ENCODE results near the gene TBC1D2. TPM values are rescaled to one million over a fixed set of nuclear protein-coding genes. Genes with fewer than 3 reads are reported as not detected.

The TBC1D2 gene
- total RNA-seq, 1 donor from 2014 or later, result 4.8 TPM

DNA sequence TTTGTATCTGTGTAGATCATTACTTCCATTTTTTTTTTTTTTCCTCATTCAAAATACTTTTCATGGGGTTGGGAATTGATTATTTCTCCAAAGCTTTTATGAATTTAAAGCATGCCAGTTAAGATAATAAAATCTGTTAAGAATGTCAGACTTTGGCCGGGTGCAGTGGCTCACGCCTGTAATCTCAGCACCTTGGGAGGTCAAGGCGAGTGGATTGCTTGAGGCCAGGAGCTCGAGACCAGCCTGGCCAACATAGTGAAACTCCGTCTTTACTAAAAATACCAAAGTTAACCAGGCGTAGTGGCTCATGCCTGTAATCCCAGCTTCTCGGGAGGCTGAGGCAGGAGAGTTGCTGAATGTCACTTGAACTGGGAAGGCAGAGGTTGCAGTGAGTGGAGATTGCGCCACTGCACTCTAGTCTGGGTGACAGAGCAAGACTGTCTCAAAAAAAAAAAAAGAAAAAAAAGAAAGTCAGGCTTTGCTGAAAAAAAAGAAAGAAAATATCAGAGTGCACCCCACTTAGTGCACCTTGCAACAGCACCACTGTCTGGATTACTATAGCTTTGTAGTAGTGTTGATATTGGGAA lies 18.5 kb downstream of the TBC1D2 start:
- DNase-seq, result no peak

- DNase-seq, result no peak
Observed at GRCh38 chr9:98235126-98235525, 20.3 kb downstream of the TBC1D2 start.

GRCh38 chr9:98234245-98234825 lies 21.1 kb downstream of the TBC1D2 start:
- DNase-seq, result no peak

DNA sequence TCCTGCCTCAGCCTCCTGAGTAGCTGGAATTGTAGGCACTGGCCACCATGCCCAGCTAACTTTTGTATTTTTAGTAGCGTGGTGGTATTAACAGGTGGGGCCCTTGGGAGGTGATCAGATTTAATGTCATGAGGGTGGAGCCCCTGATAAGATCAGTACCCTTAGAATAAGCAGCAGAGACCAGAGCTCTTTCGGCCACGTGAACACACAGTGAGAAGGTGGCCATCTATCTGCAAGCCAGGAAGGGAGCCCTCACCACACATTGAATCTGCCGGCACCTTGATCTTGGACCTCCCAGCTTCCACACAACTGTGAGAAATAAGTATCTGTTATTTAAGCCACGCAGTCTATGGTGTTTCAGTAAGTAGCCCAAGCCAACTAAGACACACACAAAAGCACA lies 22.5 kb downstream of the TBC1D2 start:
- no peak for DNase-seq

- DNase-seq, result peak; percentile 69
Observed at GRCh38 chr9:98231770-98232478, 23.5 kb downstream of the TBC1D2 start.

GRCh38 chr9:98230789-98231188 lies 24.7 kb downstream of the TBC1D2 start:
- DNase-seq, result no peak

GRCh38 chr9:98230304-98230703 lies 25.1 kb downstream of the TBC1D2 start:
- no peak for DNase-seq

GRCh38 chr9:98229620-98230019 lies 25.8 kb downstream of the TBC1D2 start:
- DNase-seq, result no peak

DNA sequence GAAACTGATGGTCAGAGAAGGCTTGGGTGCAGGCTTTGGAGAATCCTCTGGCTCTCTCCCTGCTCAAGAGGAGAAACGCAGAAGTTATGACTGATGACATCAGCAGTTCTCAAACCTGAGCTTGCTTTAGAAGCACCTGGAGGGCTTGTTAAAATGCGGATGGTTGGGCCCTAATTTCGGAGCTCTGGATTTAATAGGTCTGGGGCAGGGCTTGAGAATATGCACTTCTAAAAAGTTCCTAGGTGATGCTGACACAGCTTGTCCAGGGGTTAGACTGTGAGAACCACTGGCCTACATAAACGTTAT lies 26.4 kb downstream of the TBC1D2 start:
- DNase-seq, result no peak

- no peak for DNase-seq
Observed at GRCh38 chr9:98228392-98229089, 26.9 kb downstream of the TBC1D2 start.

DNA sequence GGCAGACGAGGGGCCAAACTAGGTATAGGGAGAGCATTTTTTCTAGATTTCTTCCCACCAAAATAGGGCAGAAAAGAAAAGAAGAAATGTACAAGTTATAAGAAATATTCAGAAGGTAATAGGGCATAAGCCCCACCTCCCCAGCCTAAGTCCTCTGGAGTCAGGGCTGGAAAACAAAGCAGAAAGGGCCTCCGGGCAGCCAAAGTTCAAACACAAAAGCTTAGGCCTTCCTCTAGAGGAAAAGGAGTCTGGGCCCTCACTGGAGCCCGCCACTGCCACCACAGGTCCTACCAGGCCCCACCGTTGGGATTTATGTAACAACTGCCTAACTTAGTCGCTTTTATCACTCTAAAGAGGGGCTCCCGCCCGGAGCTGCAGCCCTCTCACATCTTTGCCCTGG lies 27.6 kb downstream of the TBC1D2 start:
- DNase-seq, result no peak

DNA sequence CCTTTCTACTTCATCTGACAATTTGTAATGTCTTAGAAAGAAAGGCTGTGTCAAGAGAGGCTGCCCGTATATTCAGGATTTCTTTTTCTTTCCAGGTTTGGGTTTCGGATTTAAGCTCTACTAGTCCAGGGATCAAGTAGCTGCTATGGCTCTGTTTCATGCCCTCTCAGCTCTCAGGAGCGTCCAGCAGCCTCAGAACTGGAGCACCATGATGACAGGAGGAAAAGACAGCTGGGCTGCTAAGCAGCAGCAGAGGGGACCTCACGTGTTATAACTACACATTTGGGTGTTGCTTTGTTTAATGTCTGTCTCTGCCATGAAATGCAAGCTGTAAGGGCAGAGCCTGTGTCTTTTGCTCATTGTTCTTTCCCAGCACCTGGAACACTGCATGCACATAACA lies 28.5 kb downstream of the TBC1D2 start:
- DNase-seq, result no peak

DNA sequence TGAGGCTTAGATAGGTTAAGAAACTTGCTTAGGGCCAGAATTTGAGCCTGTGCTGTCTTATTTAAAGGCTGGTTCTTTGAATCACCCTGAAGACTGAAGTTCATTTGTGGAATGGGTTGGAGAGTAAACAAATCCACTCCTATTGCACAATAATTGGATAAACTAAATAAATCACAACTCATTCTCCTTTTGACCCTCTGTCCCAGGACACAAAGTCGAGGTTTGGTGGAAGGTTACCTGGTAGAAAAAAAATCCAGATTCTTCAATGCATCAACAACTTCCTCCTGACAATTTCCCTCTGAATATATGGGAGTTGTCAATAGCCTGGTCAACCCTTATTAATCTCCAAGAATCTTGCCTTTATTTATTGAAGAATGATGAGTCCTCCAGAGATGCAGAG lies 28.9 kb downstream of the TBC1D2 start:
- no peak for DNase-seq

DNA sequence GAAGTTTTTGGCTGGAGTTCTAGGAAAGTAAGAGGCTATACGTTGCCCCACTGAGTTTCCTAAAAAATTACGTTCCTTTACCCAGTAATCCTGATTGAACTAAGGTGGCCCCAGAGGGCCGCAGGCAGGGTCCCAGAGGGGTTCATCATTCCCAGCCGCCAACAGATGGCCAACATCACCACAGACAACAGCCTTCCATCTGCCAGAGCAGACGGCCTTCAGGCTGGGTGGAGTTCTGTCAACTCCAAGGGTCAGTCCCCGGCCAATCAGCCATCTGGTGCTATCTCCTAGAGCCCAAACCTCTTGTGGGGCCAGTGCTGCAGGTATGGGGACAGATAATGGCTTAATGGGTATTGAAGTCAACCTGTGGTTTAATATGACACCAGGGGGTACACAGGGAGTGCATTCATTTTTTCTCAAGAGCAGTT lies 30.4 kb downstream of the TBC1D2 start:
- no peak for DNase-seq

DNA sequence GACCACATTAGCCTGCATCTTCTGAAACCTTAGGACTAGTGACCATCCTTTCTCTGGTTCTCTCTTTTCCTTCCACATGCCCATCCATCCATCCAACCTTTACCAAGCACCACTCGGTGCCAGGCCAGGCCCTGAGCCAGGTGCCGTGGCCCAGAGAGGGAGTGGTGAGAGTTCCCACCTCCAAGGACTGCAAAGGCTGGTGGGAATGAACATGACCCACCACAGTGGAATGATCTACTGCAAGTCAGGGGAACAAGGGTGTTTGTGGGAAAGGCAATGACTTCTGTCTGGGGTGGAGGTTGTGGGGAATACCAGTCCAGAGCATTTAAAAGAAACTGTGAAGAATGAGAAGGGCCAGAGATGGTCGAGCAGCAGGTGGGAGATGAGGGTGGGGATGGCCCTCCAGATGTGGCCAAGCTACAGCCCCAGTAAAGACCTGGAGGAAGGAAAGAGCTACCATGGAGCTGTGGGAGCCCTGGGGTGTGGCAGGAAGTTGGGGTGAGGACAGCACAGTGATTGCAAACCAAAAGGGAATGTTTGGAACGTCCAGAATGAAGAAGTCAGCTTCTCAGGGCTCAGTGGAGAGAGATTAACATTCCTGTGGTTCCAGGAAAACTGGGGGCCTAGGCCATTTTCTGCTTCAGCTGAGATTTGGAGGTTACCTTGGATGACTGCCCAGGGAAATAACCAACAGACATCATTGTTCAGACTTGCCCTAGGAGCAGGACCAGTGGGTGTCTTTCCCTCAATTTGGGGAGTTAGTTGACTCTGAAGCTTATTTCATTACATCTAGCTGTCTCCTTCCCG lies 32.4 kb downstream of the TBC1D2 start:
- peak; percentile 67 for DNase-seq

DNA sequence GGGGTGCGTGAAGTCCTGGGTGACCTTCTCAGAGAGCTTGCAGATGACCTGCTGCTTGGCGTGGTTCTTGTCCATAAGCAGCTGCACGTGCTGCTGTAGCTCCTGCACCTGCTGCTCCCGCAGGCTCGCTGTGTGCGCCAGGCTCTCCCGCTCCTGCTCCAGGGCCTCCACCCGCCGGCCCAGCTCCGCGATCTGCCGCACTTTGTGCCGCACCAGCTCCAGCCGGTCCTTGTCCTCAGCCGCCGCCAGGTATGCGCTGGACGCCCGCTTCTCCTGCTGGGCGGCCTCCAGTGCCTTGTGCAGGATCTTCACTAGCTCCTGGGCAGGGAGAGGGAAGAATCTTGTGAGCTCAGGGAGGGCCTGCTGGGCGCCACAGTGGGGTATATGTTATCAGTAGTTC lies 34.5 kb downstream of the TBC1D2 start:
- DNase-seq, result no peak

GRCh38 chr9:98219794-98220370 lies 35.6 kb downstream of the TBC1D2 start:
- no peak for DNase-seq

DNA sequence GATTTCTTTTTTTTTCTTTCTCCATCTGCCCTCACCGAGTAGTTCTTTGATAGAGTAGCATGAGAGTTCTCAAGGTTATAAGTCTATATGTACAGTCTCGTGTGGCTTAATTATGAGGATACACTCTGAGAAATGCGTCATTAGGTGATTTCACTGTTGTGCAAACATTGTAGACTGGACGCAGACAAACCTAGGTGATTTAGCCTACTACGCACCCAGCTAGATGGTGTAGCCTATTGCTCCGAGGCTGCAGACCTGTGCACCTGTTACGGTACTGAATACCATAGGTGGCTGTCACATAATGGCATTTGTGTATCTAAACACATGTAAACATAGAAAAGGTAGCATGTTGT lies 36.1 kb downstream of the TBC1D2 start:
- DNase-seq, result no peak

- DNase-seq, result no peak
Observed at GRCh38 chr9:98218562-98219363, 36.7 kb downstream of the TBC1D2 start.

DNA sequence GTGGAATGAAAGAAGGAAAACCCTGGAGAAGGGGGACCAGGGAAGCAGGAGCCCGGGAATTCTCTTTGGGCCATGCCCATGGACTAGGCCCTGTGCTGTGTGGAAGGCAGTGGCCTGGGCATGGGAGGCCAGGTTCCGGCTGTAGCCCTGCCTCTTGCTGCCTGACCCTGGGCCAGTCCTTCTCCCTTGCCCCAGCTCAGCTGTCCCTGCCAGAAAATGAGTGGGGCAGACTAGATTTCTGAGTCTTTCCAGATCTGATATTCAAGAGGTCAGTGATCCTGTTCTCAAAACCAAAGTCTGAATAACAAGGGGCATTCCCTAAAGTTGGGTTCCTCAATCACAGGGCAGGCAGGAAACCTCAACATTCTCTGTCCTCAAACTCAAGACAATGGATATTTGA lies 38.2 kb downstream of the TBC1D2 start:
- no peak for DNase-seq

GRCh38 chr9:98216391-98216790 lies 39.1 kb downstream of the TBC1D2 start:
- DNase-seq, result no peak

- peak; percentile 63 for DNase-seq
Observed at GRCh38 chr9:98215821-98216220, 39.6 kb downstream of the TBC1D2 start.
